CD4-positive, alpha-beta T cell (primary cell): ENCODE data around the gene PRND. TPM values are rescaled to one million over a fixed set of nuclear protein-coding genes. Genes with fewer than 3 reads are reported as not detected.

Experiments used
- ATAC-seq: fragments of 200-7000 bp; cut with Tn5 transposase; one replicate; pipeline ENCODE4 v1.10.0; 2022; ENCODE audit warnings: mild to moderate bottlenecking; ENCODE audit not compliant: poor library complexity
- CTCF ChIA-PET: fragments of 350-600 bp; sonication (Branson Sonifier 250); formaldehyde crosslinking; loops from one replicate; lab custom pipeline; 2021; ENCODE audit warnings: antibody characterized with exemption, inconsistent platforms; lab: Charles Lee
- POLR2A ChIA-PET: fragments of 350-600 bp; sonication (Branson Sonifier 250); formaldehyde crosslinking; loops from one replicate; lab custom pipeline; 2021; ENCODE audit warnings: antibody characterized with exemption, inconsistent platforms; lab: Charles Lee
- DNase-seq, 14 experiments: peaks; one replicate each; pipeline ENCODE4 v3.0.0-alpha.2; 2013 to 2020; ENCODE audit warnings: mixed read lengths in 2 of 14
- H3K27ac ChIP-seq, 2 donors: one replicate each; pipeline versions ENCODE4 v1.5.1 to v1.7.0; 2013; ENCODE audit warnings: low read length in 2 of 2, low read depth in 1 of 2, mild to moderate bottlenecking in 1 of 2
- H3K27me3 ChIP-seq, 2 experiments: 1 replicate in 1 of 2; 2 replicates in 1 of 2; pipeline versions ENCODE4 v1.6.1 to v1.7.0; 2013; ENCODE audit warnings: low read length in 2 of 2, control low read depth in 1 of 2, mild to moderate bottlenecking in 1 of 2, moderate library complexity in 1 of 2; ENCODE audit not compliant: insufficient read depth in 2 of 2, control insufficient read depth in 1 of 2
- H3K36me3 ChIP-seq: one replicate; pipeline ENCODE4 v1.6.1; 2013; ENCODE audit warnings: low read length, control low read depth; ENCODE audit not compliant: insufficient read depth
- H3K4me1 ChIP-seq: one replicate; pipeline ENCODE4 v1.6.1; 2013; ENCODE audit warnings: low read length, control low read depth; ENCODE audit not compliant: insufficient read depth
- H3K4me3 ChIP-seq: one replicate; pipeline ENCODE4 v1.5.1; 2013; ENCODE audit warnings: mild to moderate bottlenecking, low read length, moderate library complexity
- H3K9me3 ChIP-seq, 2 experiments: 1 replicate in 1 of 2; 2 replicates in 1 of 2; pipeline versions ENCODE4 v1.6.1 to v1.7.0; 2013; ENCODE audit warnings: low read length in 2 of 2, mild to moderate bottlenecking in 2 of 2, control low read depth in 1 of 2, moderate library complexity in 1 of 2; ENCODE audit not compliant: control insufficient read depth in 1 of 2, insufficient read depth in 1 of 2
- H3K27ac Mint-ChIP-seq: one replicate; pipeline ENCODE4 v1.8.0; 2020; ENCODE audit warnings: mixed read lengths
- H3K27me3 Mint-ChIP-seq: one replicate; pipeline ENCODE4 v1.8.0; 2021; ENCODE audit warnings: mixed read lengths
- H3K36me3 Mint-ChIP-seq: one replicate; pipeline ENCODE4 v1.8.0; 2021; ENCODE audit warnings: low read depth, mixed read lengths
- H3K4me1 Mint-ChIP-seq: one replicate; pipeline ENCODE4 v1.8.0; 2021; ENCODE audit warnings: low read depth, mixed read lengths
- H3K4me3 Mint-ChIP-seq: one replicate; pipeline ENCODE4 v1.8.0; 2020; ENCODE audit warnings: mild to moderate bottlenecking, mixed read lengths
- H3K9me3 Mint-ChIP-seq: one replicate; pipeline ENCODE4 v1.8.0; 2020; ENCODE audit warnings: mixed read lengths
- intact Hi-C, 2 experiments: fragments of 100-400 bp; cut with DNase I in 1 of 2; cut with micrococcal nuclease in 1 of 2; formaldehyde crosslinking; loops; one replicate each; pipeline versions ENCODE4 v1.15.1 to v1.9.0; 2023 to 2025; cut with DNase I, micrococcal nuclease
- total RNA-seq, 174 experiments: library from RNA in 2 of 174; stranded (reverse) in 2 of 174; gene quantifications; one replicate each; pipeline ENCODE4 v1.2.3 and lab custom pipeline; 2021 to 2026
- TF ChIP-seq, protein P1 (sequence below): fragments of 200-600 bp; IDR thresholded peaks from one replicate; pipeline ENCODE4 v1.8.0; 2022; ENCODE audit warnings: antibody characterized with exemption, mild to moderate bottlenecking

Gene PRND
- total RNA-seq, 2 experiments from 2014 or later = not detected

DNA sequence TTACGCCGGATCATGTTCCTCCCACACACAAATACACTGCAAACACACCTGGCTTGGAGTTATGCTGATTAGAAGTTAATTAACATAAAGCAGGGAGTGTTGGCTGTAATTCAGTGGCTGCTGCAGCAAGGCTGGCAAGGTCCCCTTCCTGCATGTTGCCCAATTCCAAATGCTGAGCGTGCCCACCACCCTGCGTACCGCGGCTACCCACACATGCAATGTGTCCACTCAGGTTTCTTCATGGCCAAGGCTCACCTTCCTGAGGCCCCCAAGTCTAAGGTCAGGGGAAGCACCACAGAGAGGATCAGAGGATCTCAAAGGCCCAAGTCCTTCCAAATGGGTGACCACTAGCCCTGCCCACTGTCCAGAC, 11.6 kb upstream of the PRND start:
- intact Hi-C loops = no loop called here
- H3K36me3 Mint-ChIP-seq = no peaks in the 10 kb centered on the region
- no peaks in the 10 kb centered on the region for H3K4me1 Mint-ChIP-seq
- H3K9me3 Mint-ChIP-seq = no peaks in the 10 kb centered on the region
- Histone ChIP-seq H3K4me1 (peaks cover 3% of the 10 kb centered on the region), H3K9me3 (no peaks in the 10 kb centered on the region), H3K27ac (no peak overlapping the region), H3K27me3 (no peaks in the 10 kb centered on the region), H3K4me3 (no peak overlapping the region), H3K36me3 (no peaks in the 10 kb centered on the region)
- no peak overlapping the region for H3K27ac Mint-ChIP-seq
- H3K4me3 Mint-ChIP-seq = no peak overlapping the region
- DNase-seq (no peak), ATAC-seq (no peak)
- ChIA-PET CTCF (no interaction called here), POLR2A (no interaction called here)
- H3K27me3 Mint-ChIP-seq = no peaks in the 10 kb centered on the region
- TF ChIP-seq, protein P1, sequence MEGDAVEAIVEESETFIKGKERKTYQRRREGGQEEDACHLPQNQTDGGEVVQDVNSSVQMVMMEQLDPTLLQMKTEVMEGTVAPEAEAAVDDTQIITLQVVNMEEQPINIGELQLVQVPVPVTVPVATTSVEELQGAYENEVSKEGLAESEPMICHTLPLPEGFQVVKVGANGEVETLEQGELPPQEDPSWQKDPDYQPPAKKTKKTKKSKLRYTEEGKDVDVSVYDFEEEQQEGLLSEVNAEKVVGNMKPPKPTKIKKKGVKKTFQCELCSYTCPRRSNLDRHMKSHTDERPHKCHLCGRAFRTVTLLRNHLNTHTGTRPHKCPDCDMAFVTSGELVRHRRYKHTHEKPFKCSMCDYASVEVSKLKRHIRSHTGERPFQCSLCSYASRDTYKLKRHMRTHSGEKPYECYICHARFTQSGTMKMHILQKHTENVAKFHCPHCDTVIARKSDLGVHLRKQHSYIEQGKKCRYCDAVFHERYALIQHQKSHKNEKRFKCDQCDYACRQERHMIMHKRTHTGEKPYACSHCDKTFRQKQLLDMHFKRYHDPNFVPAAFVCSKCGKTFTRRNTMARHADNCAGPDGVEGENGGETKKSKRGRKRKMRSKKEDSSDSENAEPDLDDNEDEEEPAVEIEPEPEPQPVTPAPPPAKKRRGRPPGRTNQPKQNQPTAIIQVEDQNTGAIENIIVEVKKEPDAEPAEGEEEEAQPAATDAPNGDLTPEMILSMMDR = no peak

DNA sequence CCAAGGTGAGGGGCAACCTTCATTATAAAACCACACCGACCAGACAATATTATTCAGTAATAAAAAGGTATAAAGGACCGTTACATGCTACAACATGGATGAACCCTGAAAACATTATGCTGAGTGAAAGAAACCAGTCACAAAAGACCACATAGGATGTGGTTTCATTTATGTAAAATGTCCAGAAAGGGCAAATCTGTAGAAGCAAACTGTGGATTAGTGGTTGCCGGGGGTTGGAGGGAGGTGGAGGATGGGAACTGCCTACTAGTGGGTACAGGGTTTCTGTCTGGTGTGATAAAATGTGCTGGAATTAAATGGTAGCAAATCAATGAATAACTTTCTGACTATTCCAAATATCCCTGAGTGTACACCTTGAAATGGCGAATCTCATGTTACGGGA, 10.2 kb upstream of the PRND start:
- no peak for ATAC-seq
- Mint-ChIP-seq H3K27me3 (no peaks in the 10 kb centered on the region), H3K36me3 (no peaks in the 10 kb centered on the region), H3K4me1 (no peaks in the 10 kb centered on the region), H3K9me3 (no peaks in the 10 kb centered on the region), H3K4me3 (no peak overlapping the region), H3K27ac (no peak overlapping the region)
- intact Hi-C loops = no loop called here
- Histone ChIP-seq H3K27me3 (no peaks in the 10 kb centered on the region), H3K4me1 (peaks cover 3% of the 10 kb centered on the region), H3K4me3 (no peak overlapping the region), H3K27ac (no peak overlapping the region), H3K36me3 (no peaks in the 10 kb centered on the region), H3K9me3 (no peaks in the 10 kb centered on the region)
- TF ChIP-seq, protein P1 = no peak
- DNase-seq = no peak
- CTCF ChIA-PET = no interaction called here
- POLR2A ChIA-PET = interaction anchor here (0.6 kb wide), 1 partner anchor 9 kb away, joined by 3 read pairs; no protein-coding TSS in a partner anchor

DNA sequence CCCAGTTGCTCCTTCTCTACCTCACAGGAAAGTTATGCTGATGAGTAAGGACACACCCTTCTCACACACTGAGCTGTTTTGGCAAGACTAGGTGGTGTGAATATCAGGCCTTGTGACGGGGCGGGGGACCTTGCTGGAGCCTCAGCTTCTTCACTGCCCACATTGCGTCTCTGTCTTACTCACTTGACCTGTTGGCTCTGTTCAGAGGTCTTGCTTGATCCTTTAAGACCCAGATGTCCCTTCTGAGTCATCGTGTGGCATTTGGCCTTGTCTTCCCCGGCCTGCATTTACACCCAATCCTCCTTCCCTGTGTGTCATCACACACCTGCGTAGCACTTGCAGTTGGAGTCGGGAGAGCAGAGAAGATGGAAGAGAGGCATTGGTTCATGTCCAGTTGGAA, 8.3 kb upstream of the PRND start:
- TF ChIP-seq, protein P1 = no peak
- Mint-ChIP-seq H3K27me3 (no peaks in the 10 kb centered on the region), H3K4me1 (no peaks in the 10 kb centered on the region), H3K36me3 (no peaks in the 10 kb centered on the region), H3K27ac (no peak overlapping the region), H3K9me3 (no peaks in the 10 kb centered on the region), H3K4me3 (no peak overlapping the region)
- intact Hi-C loops = no loop called here
- no peak overlapping the region for H3K4me3 ChIP-seq
- no peak for ATAC-seq
- H3K27ac ChIP-seq = no peak overlapping the region
- H3K9me3 ChIP-seq = no peaks in the 10 kb centered on the region
- ChIA-PET POLR2A (no interaction called here), CTCF (no interaction called here)
- no peak for DNase-seq
- H3K4me1 ChIP-seq = peaks cover 3% of the 10 kb centered on the region
- no peaks in the 10 kb centered on the region for H3K36me3 ChIP-seq
- no peaks in the 10 kb centered on the region for H3K27me3 ChIP-seq
